ENCODE results near the gene FARP1.
A peak's percentile ranks its signal among the peaks of the same experiment; 100 is the strongest.
"Not testable (repeated sequence)": the region's sequence is repeated elsewhere in the genome, so short reads cannot be mapped to it uniquely, and the experiment has no call there.

The FARP1 gene

GRCh38 chr13:98396071-98396710 lies 253.3 kb downstream of the FARP1 start:
- DNase-seq (ENCODE audit: low spot score), result no peak

- no peak for DNase-seq (ENCODE audit: low spot score)
Observed at GRCh38 chr13:98397221-98397620, 254.3 kb downstream of the FARP1 start.

- DNase-seq (ENCODE audit: low spot score), result no peak
Observed at GRCh38 chr13:98397861-98398260, 255.0 kb downstream of the FARP1 start.

GRCh38 chr13:98398581-98398980 lies 255.7 kb downstream of the FARP1 start:
- no peak for DNase-seq (ENCODE audit: low spot score)

- no peak for DNase-seq (ENCODE audit: low spot score)
Observed at GRCh38 chr13:98399756-98400155, 256.9 kb downstream of the FARP1 start.

- no peak for DNase-seq (ENCODE audit: low spot score)
Observed at GRCh38 chr13:98401934-98402333, 259.0 kb downstream of the FARP1 start.

- DNase-seq (ENCODE audit: low spot score), result no peak
Observed at GRCh38 chr13:98403076-98403475, 260.2 kb downstream of the FARP1 start.

GRCh38 chr13:98405107-98405571 lies 262.2 kb downstream of the FARP1 start:
- DNase-seq (ENCODE audit: low spot score), result no peak

GRCh38 chr13:98405690-98406344 lies 262.9 kb downstream of the FARP1 start:
- no peak for DNase-seq (ENCODE audit: low spot score)

- DNase-seq (ENCODE audit: low spot score), result no peak
Observed at GRCh38 chr13:98406427-98406826, 263.5 kb downstream of the FARP1 start.

- DNase-seq (ENCODE audit: low spot score), result no peak
Observed at GRCh38 chr13:98406971-98407370, 264.1 kb downstream of the FARP1 start.

- no peak for DNase-seq (ENCODE audit: low spot score)
Observed at GRCh38 chr13:98407575-98407974, 264.7 kb downstream of the FARP1 start.

- no peak for DNase-seq (ENCODE audit: low spot score)
Observed at GRCh38 chr13:98409281-98409680, 266.4 kb downstream of the FARP1 start.

GRCh38 chr13:98410612-98411011 lies 267.7 kb downstream of the FARP1 start:
- DNase-seq (ENCODE audit: low spot score), result no peak

- no peak for DNase-seq (ENCODE audit: low spot score)
Observed at GRCh38 chr13:98411013-98411412, 268.1 kb downstream of the FARP1 start.

- DNase-seq (ENCODE audit: low spot score), result no peak
Observed at GRCh38 chr13:98411617-98412265, 268.8 kb downstream of the FARP1 start.

- DNase-seq (ENCODE audit: low spot score), result not testable (repeated sequence)
Observed at GRCh38 chr13:98413278-98413677, 270.4 kb downstream of the FARP1 start.

- DNase-seq (ENCODE audit: low spot score), result no peak
Observed at GRCh38 chr13:98413796-98414195, 270.9 kb downstream of the FARP1 start.

- DNase-seq (ENCODE audit: low spot score), result no peak
Observed at GRCh38 chr13:98415326-98416070, 272.6 kb downstream of the FARP1 start.

- DNase-seq (ENCODE audit: low spot score), result peak; percentile 52
Observed at GRCh38 chr13:98416408-98416807, 273.5 kb downstream of the FARP1 start.

- no peak for DNase-seq (ENCODE audit: low spot score)
Observed at GRCh38 chr13:98419786-98420553, 277.1 kb downstream of the FARP1 start.
